RKO (cell line): ENCODE data around the gene ZSCAN9.

ENCODE experiments used
- DNase-seq: peaks from one replicate; pipeline ENCODE4 v3.0.0-alpha.2; 2016; ENCODE audit warnings: low spot score

ZSCAN9 gene

GRCh38 chr6:28225056-28225834 is at the start of gene ZSCAN9:
ZSCAN9 (plus strand) TSS chr6:28225275; CDS start chr6:28227085, 1,810 bp downstream.
- DNase-seq: peak; percentile 98

DNA sequence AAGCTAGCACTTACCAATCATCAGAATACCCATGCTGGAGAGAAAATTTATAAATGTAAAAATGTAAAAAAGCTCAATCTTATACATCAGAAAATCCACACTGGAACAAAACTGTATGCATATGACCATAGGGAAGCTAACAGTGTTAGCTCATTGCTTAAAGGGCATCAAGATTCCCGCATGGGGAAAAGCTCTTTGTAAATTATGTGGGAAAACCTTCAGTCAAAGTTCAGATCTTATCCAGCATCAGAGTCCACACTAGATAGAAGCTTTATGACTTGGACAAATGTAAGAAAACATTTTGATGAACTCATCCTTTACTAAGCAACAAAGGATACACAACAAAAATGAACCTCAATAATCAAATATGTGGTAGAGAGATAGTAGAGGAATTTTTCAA is 48.7 kb upstream of the ZSCAN9 start:
- DNase-seq: no peak

GRCh38 chr6:28182255-28182654 is 42.8 kb upstream of the ZSCAN9 start:
- DNase-seq: no peak

GRCh38 chr6:28188111-28188979 is 36.7 kb upstream of the ZSCAN9 start:
- no peak for DNase-seq

DNA sequence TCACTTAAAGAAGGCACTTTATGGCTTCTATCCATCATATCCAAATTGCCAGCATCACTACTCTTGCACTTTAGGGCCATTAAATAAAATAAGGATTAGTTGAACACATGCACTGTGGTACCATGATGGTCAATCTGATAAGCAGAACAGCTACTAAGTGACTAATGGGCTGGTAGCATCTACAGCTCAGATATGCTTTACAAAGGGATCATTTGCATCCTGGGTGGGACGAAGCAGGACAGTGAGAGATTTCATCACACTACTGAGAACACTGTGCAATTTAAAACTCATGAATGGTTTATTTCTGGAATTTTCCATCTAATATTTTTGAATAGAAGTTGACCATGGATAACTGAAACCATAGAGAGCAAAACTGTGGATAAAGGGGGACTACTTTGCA is 25.1 kb upstream of the ZSCAN9 start:
- DNase-seq: no peak

DNA sequence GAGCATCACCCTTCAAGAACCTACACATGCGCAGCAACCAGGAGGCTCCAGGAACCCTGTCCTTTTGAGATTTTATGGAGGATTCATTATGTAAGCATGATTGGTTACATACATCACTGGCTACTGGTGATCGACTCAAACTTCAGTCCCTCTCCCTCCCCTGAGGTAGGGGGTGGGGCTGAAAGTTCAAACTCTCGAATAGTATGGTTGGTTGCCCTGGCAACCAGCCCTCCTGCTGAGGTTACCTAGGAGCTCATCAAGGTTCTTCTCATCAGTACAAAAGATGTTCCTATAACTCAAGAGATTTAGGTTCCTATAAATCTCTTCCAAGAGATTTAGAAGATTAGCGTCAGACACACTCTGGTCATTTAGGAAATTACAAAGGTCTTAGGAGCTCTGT is 21.9 kb upstream of the ZSCAN9 start:
- no peak for DNase-seq

GRCh38 chr6:28205879-28206278 is 19.2 kb upstream of the ZSCAN9 start:
- DNase-seq: no peak

DNA sequence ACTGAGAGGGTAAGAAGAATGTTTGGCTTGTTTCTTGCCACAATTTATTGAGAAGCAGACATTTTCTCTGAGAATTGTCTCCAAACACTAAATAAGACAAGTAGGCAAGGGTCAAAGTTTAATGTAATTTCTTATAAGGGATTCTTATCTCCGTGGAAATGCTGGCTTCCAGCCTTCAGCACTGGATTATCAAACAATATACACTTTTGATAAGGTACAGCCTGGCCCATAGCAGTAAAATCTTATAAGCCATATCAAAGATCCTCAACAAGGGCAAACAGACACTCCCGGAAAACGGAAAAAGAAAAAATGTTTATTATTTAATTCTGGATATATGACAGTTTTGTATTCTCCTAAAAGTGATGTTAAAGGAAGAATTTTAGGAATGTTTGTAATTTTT is 18.5 kb upstream of the ZSCAN9 start:
- DNase-seq: no peak

DNA sequence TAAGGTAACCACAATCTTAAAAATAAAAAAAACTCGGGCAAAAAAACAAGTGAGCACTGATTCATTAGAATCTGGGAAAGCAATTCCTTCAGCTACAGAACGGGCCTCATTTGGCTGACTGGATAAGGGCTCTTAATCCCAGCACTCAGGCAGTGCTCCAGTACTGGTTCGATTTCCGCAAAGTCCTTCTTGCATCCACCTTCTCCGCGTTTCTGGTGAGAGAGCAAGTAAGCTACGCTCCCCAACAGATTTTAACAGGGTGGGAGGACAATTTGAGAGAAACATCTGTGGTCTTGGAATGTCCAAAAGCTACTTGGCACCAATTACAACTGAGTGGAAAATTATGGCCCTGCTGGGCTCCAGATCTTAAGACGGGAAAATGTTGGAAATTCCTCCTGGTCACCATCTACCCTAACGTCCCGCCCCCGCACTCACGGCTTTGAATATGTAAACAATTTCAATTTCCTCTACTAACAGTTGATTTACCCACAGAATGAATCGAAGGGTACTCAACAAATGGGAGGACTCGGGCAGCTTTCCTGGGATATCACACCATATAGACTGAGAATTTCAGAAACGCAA is 18.1 kb upstream of the ZSCAN9 start:
- no peak for DNase-seq

- DNase-seq: no peak
Measured at GRCh38 chr6:28207510-28208110, 17.5 kb upstream of the ZSCAN9 start.

DNA sequence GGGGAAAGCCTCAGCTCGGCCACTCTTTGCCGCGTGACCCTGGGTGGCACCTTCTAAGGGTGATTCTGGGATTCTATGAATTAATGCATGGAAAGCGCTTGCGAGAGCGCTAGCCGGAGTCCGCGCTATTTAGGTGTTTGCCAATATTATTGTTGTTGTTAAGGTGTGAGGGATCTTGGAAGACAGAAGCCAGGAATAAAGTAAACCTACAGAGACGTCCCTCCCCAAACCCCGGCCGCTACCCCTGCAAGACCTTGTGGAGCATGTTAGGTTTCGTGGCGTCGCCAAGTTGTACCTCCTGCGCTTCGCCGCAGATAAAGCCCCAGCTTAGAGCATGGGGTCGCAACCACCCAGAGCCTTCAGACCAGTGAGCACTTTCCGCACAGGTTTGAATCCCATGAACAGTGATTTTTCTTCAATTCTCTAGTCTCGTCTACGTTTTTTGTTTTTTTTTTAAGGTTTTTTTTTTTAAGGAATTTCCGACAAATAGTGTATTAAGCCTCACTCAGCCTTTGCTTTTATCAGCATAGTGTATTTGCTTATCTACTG is 16.9 kb upstream of the ZSCAN9 start:
- DNase-seq: no peak

GRCh38 chr6:28209753-28210535 is 15.1 kb upstream of the ZSCAN9 start:
- DNase-seq: no peak

DNA sequence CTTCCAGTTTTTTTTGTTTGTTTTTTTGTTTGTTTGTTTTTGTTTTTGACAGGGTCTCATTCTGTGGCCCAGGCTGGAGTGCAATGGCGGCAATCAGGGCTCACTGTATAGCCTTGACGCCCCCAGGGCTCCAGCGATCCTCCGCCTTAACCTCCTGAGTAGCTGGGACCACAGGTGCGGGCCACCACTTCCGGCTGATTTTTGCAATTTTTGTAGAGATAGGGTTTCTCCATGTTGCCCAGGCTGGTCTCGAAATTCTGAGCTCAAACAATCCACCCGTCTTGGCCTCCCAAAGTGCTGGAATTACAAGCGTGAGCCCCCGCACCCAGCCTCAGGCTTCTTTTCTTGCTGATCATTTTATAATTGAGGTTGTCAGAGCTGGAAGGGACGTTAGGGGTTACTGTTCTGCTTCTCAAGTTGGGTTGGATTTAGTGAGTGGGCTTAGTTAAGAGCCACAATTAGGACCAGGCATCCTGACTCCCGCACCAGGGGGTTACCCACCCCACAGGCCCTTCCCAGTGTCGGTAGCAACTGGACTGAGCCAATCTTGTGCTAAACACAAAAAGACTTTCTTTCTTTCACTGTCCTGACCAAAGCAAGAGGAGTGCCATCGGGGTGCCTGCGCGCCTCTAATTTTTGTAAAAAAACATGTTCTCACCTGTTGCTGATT is 13.1 kb upstream of the ZSCAN9 start:
- no peak for DNase-seq

GRCh38 chr6:28212510-28213212 is 12.4 kb upstream of the ZSCAN9 start:
- DNase-seq: peak; percentile 96

GRCh38 chr6:28213213-28213523 is 11.9 kb upstream of the ZSCAN9 start:
- no peak for DNase-seq

GRCh38 chr6:28215425-28215824 is 9.7 kb upstream of the ZSCAN9 start:
- peak; percentile 85 for DNase-seq

GRCh38 chr6:28217890-28218289 is 7.2 kb upstream of the ZSCAN9 start:
- DNase-seq: no peak

- peak; percentile 78 for DNase-seq
Measured at GRCh38 chr6:28218312-28219248, 6.5 kb upstream of the ZSCAN9 start.
